Karpas-422 (cell line): ENCODE data around the gene SAMD15. TPM values are rescaled to one million over a fixed set of nuclear protein-coding genes. Genes with fewer than 3 reads are reported as not detected.
"Not testable (repeated sequence)": the region's sequence is repeated elsewhere in the genome, so short reads cannot be mapped to it uniquely, and the experiment has no call there.

Source experiments
- DNase-seq: peaks from one replicate; pipeline ENCODE4 v3.0.0-alpha.2; 2015
- H2AFZ ChIP-seq: fragments of 200-600 bp; sonication (generic); 2 replicates; pipeline ENCODE4 v1.6.1; 2014; ENCODE audit warnings: antibody characterized with exemption, low read length, mixed read lengths
- H3K27ac ChIP-seq: fragments of 200-600 bp; sonication (generic); 2 replicates; pipeline ENCODE4 v1.5.1; 2014; ENCODE audit warnings: mild to moderate bottlenecking, low read length, moderate library complexity
- H3K27me3 ChIP-seq: fragments of 200-600 bp; sonication (generic); 2 replicates; pipeline ENCODE4 v1.6.1; 2014; ENCODE audit warnings: low read length, mixed read lengths
- H3K36me3 ChIP-seq: fragments of 200-600 bp; sonication (generic); 2 replicates; pipeline ENCODE4 v1.6.1; 2014; ENCODE audit warnings: low read length, mixed read lengths; ENCODE audit not compliant: insufficient read depth
- H3K4me1 ChIP-seq: fragments of 200-600 bp; sonication (generic); 2 replicates; pipeline ENCODE4 v1.6.1; 2014; ENCODE audit warnings: mild to moderate bottlenecking, low read length, mixed read lengths
- H3K4me2 ChIP-seq: fragments of 200-600 bp; sonication (generic); 2 replicates; pipeline ENCODE4 v1.6.1; 2014; ENCODE audit warnings: low read length, low read depth, mild to moderate bottlenecking; ENCODE audit not compliant: poor library complexity, severe bottlenecking
- H3K4me3 ChIP-seq: fragments of 200-600 bp; sonication (generic); 2 replicates; pipeline ENCODE4 v1.5.1; 2014; ENCODE audit warnings: mild to moderate bottlenecking, antibody characterized with exemption, low read length, mixed read lengths
- H3K79me2 ChIP-seq: fragments of 200-600 bp; sonication (generic); 2 replicates; pipeline ENCODE4 v1.6.1; 2014; ENCODE audit warnings: mild to moderate bottlenecking, low read length, mixed read lengths
- H3K9ac ChIP-seq: fragments of 200-600 bp; sonication (generic); 2 replicates; pipeline ENCODE4 v1.6.0; 2014; ENCODE audit warnings: low read length
- H3K9me2 ChIP-seq: fragments of 200-600 bp; sonication (generic), shearing (Covaris generic); replicated peaks from 2 replicates; pipeline ENCODE4 v1.6.0; 2014; ENCODE audit warnings: mild to moderate bottlenecking, low read length, moderate library complexity; ENCODE audit not compliant: insufficient read depth
- H3K9me3 ChIP-seq: fragments of 300-700, 200-600 bp; sonication (generic); 2 replicates; pipeline ENCODE4 v1.6.1; 2014; ENCODE audit warnings: low read length, mixed read lengths
- H4K20me1 ChIP-seq: fragments of 200-600 bp; sonication (generic); 2 replicates; pipeline ENCODE4 v1.6.1; 2014; ENCODE audit warnings: mild to moderate bottlenecking, antibody characterized with exemption, low read length, low read depth; ENCODE audit not compliant: insufficient read depth
- total RNA-seq: library from RNA; depleted of rRNA; stranded (reverse); fragments of >200 nt; shearing (Covaris generic); gene quantifications from 2 replicates; pipeline ENCODE4 v1.2.3, GENCODE V29; 2014; ENCODE audit warnings: low replicate concordance

SAMD15 gene
- total RNA-seq, 1 experiment from 2014 or later, result 2.2 TPM

DNA sequence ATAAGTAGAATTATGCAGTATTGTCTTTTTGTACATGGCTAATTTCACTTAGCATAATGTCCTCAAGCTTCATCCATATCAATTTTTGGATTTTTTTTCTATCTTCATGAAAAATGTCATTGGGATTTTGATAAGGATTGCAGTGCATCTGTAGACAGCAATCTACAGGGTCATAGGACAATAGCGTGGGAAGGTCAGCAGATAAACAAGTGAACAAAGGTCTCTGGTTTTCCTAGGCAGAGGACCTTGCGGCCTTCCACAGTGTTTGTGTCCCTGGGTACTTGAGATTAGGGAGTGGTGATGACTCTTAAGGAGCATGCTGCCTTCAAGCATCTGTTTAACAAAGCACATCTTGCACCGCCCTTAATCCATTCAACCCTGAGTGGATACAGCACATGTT is 38.9 kb downstream of the SAMD15 start:
- not testable (repeated sequence) for H3K9me3 ChIP-seq, H3K4me1 ChIP-seq, H2AFZ ChIP-seq, H3K9ac ChIP-seq, H3K9me2 ChIP-seq, H3K27me3 ChIP-seq, H4K20me1 ChIP-seq, DNase-seq, H3K36me3 ChIP-seq, H3K27ac ChIP-seq, H3K4me2 ChIP-seq, H3K79me2 ChIP-seq, H3K4me3 ChIP-seq

- no peak overlapping the region for H2AFZ ChIP-seq
- H3K9ac ChIP-seq, result no peak overlapping the region
- no peak overlapping the region for H3K4me2 ChIP-seq
Measured at GRCh38 chr14:77416836-77417235, 39.7 kb downstream of the SAMD15 start.

GRCh38 chr14:77421201-77421600 is 44.0 kb downstream of the SAMD15 start:
- no peak overlapping the region for H3K27ac ChIP-seq
- no peaks in the 10 kb centered on the region for H3K9me3 ChIP-seq
- H3K9ac ChIP-seq, result no peak overlapping the region
- H3K4me1 ChIP-seq, result no peaks in the 10 kb centered on the region
- DNase-seq, result no peak
- H4K20me1 ChIP-seq, result no peaks in the 10 kb centered on the region
- no peaks in the 10 kb centered on the region for H3K27me3 ChIP-seq
- H3K9me2 ChIP-seq, result no peaks in the 10 kb centered on the region
- no peak overlapping the region for H2AFZ ChIP-seq
- no peaks in the 10 kb centered on the region for H3K79me2 ChIP-seq
- H3K4me2 ChIP-seq, result no peak overlapping the region
- H3K4me3 ChIP-seq, result no peak overlapping the region
- peaks cover 42% of the 10 kb centered on the region for H3K36me3 ChIP-seq

More at GRCh38 chr14:77416836-77417235, 39.7 kb downstream of the SAMD15 start:
- no peaks in the 10 kb centered on the region for H3K27me3 ChIP-seq
- no peaks in the 10 kb centered on the region for H3K9me3 ChIP-seq
- H3K79me2 ChIP-seq, result no peaks in the 10 kb centered on the region
- no peaks in the 10 kb centered on the region for H4K20me1 ChIP-seq
- peaks cover 10% of the 10 kb centered on the region; the same call in 1 of the 2 replicates for H3K36me3 ChIP-seq
- no peaks in the 10 kb centered on the region for H3K9me2 ChIP-seq
- H3K4me1 ChIP-seq, result no peaks in the 10 kb centered on the region
- no peak for DNase-seq
- no peak overlapping the region for H3K4me3 ChIP-seq
- no peak overlapping the region for H3K27ac ChIP-seq

DNA sequence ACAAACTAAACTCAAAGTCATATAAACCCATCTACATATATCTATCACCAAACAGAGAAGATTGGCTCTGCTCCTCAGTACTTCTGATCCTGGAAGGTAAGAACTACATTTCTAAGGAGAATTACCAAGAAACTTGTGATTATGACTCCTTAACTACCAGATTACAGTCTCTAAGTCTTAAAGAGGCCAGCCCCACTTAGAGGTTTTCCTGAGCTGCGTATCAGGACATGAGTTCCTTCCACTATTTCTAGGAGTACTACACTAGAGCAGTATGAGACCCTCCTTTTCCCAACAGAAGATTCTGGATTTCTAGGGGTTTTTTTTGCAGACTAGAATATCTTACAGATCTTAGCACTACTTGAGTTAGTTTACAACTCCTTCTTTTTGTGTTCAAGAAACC is 46.2 kb downstream of the SAMD15 start, which contains the start of gene NOXRED1:
NOXRED1 (minus strand) TSS at position 101 of the 400 bp plus-strand sequence. CDS start 634 bp downstream, outside the sequence.
- Histone ChIP-seq H3K27me3 (no peaks in the 10 kb centered on the region), H3K4me2 (no peak within 1 kb of the TSS), H3K4me3 (no peak within 1 kb of the TSS), H3K9ac (no peak within 1 kb of the TSS), H3K79me2 (no peaks in the 10 kb centered on the region), H3K36me3 (peaks cover 61% of the 10 kb centered on the region), H3K9me3 (no peaks in the 10 kb centered on the region), H3K4me1 (no peaks in the 10 kb centered on the region), H4K20me1 (no peaks in the 10 kb centered on the region), H3K27ac (no peak within 1 kb of the TSS), H2AFZ (no peak within 1 kb of the TSS), H3K9me2 (no peaks in the 10 kb centered on the region)
- DNase-seq, result no peak

- H3K4me1 ChIP-seq, result no peaks in the 10 kb centered on the region
- no peaks in the 10 kb centered on the region for H4K20me1 ChIP-seq
- DNase-seq, result no peak
- no peaks in the 10 kb centered on the region for H3K9me2 ChIP-seq
- H3K79me2 ChIP-seq, result no peaks in the 10 kb centered on the region
- H3K4me2 ChIP-seq, result no peak overlapping the region
- no peaks in the 10 kb centered on the region for H3K9me3 ChIP-seq
- H3K27me3 ChIP-seq, result no peaks in the 10 kb centered on the region
- H2AFZ ChIP-seq, result no peak overlapping the region
- H3K36me3 ChIP-seq, result peaks cover 75% of the 10 kb centered on the region
- H3K9ac ChIP-seq, result no peak overlapping the region
- H3K27ac ChIP-seq, result no peak overlapping the region
- no peak overlapping the region for H3K4me3 ChIP-seq
Measured at GRCh38 chr14:77424862-77425261, 47.7 kb downstream of the SAMD15 start.

DNA sequence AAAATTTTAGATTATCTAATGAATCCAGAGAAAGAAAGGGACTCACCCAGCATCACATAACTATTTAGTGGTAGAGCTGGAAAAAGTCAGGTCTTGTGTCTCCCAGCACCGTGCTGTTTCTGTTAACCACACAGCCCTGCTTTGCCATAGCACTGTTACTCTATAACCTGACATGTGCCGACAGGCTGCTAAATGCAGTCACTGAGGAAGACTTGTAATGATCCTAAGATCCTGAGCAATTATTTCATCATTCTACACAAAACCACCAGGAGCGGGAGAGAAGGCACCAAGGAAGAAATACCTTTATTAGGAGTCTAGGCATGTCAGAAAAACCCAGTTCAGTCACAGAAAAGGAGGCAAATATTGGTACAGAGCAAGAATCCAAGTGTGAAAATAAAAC is 49.2 kb downstream of the SAMD15 start:
- Histone ChIP-seq H3K4me2 (no peak overlapping the region), H4K20me1 (no peaks in the 10 kb centered on the region), H3K4me3 (no peak overlapping the region), H3K9ac (no peak overlapping the region), H3K9me3 (no peaks in the 10 kb centered on the region), H3K4me1 (peaks cover 2% of the 10 kb centered on the region; the same call in 1 of the 2 replicates), H3K27me3 (no peaks in the 10 kb centered on the region), H3K79me2 (no peaks in the 10 kb centered on the region), H2AFZ (no peak overlapping the region), H3K9me2 (no peaks in the 10 kb centered on the region), H3K36me3 (peaks cover 75% of the 10 kb centered on the region), H3K27ac (no peak overlapping the region)
- DNase-seq, result no peak

- H3K27me3 ChIP-seq, result no peaks in the 10 kb centered on the region
- no peak overlapping the region for H3K4me2 ChIP-seq
- no peak overlapping the region for H3K9ac ChIP-seq
- H3K4me1 ChIP-seq, result peaks cover 7% of the 10 kb centered on the region; the same call in 1 of the 2 replicates
- peaks cover 41% of the 10 kb centered on the region for H3K36me3 ChIP-seq
- no peaks in the 10 kb centered on the region for H4K20me1 ChIP-seq
- H3K79me2 ChIP-seq, result no peaks in the 10 kb centered on the region
- no peak overlapping the region for H3K4me3 ChIP-seq
- no peak for DNase-seq
- no peaks in the 10 kb centered on the region for H3K9me2 ChIP-seq
- no peak overlapping the region for H3K27ac ChIP-seq
- no peak overlapping the region for H2AFZ ChIP-seq
- no peaks in the 10 kb centered on the region for H3K9me3 ChIP-seq
Measured at GRCh38 chr14:77436042-77436441, 58.9 kb downstream of the SAMD15 start.

DNA sequence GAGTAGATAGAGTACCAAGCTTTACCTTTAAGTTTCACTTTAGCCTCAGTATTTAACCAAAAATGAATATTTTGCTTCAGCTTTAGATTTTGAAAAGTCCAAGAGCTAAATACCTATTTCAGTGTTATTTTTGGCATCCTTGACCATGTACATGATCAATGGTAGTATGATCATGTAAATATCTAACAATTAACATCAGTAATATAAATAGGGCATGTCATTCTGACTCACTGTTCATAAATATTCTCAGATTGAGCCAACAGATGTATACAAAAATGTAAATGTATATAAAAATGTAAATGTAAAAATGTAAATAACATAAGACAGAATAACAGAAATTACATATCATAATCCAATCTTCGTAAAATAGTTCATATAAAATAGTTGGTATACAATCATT is 61.4 kb downstream of the SAMD15 start:
- H3K79me2 ChIP-seq, result no peaks in the 10 kb centered on the region
- no peaks in the 10 kb centered on the region for H3K9me2 ChIP-seq
- H3K9ac ChIP-seq, result no peak overlapping the region
- H3K36me3 ChIP-seq, result peaks cover 38% of the 10 kb centered on the region
- no peaks in the 10 kb centered on the region for H3K9me3 ChIP-seq
- H3K27me3 ChIP-seq, result no peaks in the 10 kb centered on the region
- H2AFZ ChIP-seq, result no peak overlapping the region
- H4K20me1 ChIP-seq, result no peaks in the 10 kb centered on the region
- H3K4me1 ChIP-seq, result no peaks in the 10 kb centered on the region
- H3K4me3 ChIP-seq, result no peak overlapping the region
- H3K4me2 ChIP-seq, result no peak overlapping the region
- DNase-seq, result no peak
- H3K27ac ChIP-seq, result no peak overlapping the region

DNA sequence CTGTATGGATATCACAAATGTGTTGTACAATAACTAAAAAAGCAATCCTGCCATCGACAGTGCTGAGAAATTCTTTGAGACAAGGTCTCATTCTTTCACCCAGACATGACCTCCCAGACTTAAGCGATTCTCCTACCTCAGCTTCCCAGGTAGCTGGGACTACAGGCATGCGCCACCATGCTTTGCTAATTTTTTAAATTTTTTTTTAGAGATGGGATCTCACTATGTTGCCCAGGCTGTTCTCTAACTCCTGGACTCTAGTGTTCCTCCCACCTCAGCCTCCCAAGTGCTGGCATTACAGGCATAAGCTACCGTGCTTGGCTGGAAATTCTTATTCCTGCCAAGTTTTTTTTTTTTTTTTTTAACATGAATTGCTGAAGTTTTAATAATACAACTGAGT is 62.7 kb downstream of the SAMD15 start:
- Histone ChIP-seq H3K36me3 (peaks cover 29% of the 10 kb centered on the region), H3K9me3 (no peaks in the 10 kb centered on the region), H3K9ac (no peak overlapping the region), H3K27me3 (no peaks in the 10 kb centered on the region), H3K27ac (no peak overlapping the region), H3K9me2 (no peaks in the 10 kb centered on the region), H3K4me3 (no peak overlapping the region), H3K79me2 (no peaks in the 10 kb centered on the region), H3K4me2 (no peak overlapping the region), H2AFZ (no peak overlapping the region), H4K20me1 (no peaks in the 10 kb centered on the region), H3K4me1 (no peaks in the 10 kb centered on the region)
- no peak for DNase-seq
